ENCODE measurements around the gene GTPBP1. TPM values are rescaled to one million over a fixed set of nuclear protein-coding genes. Genes with fewer than 3 reads are reported as not detected.

The GTPBP1 gene
- total RNA-seq, 1 experiment from 2014 or later: 94.7 TPM

DNA sequence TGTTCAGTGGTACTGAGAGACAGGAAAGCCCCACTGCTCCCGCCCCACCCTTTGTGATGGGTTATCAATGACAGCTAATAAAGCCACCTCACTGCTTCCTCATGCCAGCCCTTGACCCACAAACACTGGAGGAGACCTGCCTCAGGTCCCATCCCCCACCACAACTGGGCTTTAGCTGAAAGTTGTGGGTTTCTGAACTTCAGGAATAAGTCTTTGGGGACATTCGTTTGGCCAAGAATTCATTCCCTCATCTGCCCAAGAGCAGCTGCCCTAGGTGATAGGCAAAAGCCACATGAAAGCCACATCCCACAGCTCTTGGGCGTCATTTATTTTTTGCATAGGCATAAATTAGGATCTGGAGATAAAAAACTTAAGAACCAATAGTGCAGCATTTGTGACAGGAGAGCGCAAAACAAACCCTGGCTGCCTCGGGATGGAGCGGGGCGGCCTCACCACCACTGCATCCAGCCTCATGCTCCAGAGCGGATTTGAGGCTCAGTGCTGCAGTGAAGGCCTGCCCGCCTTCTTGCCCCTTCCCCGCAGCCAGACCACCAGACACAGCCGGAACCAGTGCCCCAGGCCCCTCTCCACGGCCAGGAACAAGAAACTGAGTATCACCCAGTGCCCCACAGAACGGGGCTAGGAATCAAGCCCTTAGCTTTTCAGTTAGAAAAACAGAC is 28.8 kb downstream of the GTPBP1 start:
- no TSS peak for BruUV-seq (replicated peaks)
- peak overlapping the region; percentile 33; the same call in 1 of the 2 replicates for H3K27ac ChIP-seq
- no peak for TF ChIP-seq EZH2 (IDR thresholded peaks at IDR 0.05; ENCODE audit: low read depth)
- TF ChIP-seq, protein P1, sequence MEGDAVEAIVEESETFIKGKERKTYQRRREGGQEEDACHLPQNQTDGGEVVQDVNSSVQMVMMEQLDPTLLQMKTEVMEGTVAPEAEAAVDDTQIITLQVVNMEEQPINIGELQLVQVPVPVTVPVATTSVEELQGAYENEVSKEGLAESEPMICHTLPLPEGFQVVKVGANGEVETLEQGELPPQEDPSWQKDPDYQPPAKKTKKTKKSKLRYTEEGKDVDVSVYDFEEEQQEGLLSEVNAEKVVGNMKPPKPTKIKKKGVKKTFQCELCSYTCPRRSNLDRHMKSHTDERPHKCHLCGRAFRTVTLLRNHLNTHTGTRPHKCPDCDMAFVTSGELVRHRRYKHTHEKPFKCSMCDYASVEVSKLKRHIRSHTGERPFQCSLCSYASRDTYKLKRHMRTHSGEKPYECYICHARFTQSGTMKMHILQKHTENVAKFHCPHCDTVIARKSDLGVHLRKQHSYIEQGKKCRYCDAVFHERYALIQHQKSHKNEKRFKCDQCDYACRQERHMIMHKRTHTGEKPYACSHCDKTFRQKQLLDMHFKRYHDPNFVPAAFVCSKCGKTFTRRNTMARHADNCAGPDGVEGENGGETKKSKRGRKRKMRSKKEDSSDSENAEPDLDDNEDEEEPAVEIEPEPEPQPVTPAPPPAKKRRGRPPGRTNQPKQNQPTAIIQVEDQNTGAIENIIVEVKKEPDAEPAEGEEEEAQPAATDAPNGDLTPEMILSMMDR (conservative IDR thresholded peaks at IDR 0.05): no peak

DNA sequence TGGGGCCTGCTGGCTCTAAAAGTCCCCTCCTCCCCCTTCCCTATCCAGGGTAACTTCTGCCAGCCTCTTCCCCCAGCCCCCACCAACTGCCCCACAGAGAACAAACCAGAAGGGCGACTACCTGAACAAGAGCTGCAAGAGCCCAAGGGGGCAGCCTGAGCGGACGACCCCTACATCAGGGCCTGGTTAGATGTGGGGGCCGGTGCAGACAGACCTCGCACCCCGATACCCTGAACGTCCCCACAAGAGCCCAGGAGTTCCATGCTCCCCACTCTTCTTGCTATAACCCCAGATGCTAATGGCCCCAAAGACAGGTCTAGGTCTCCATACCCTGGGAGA is 29.4 kb downstream of the GTPBP1 start:
- Histone ChIP-seq H2AFZ (no peak overlapping the region), H3K9me3 (ENCODE audit: insufficient read depth, low read depth) (no peaks in the 10 kb centered on the region), H4K20me1 (ENCODE audit: insufficient read depth) (peaks cover 24% of the 10 kb centered on the region), H3K36me3 (ENCODE audit: low read depth) (peaks cover 36% of the 10 kb centered on the region), H3K27me3 (ENCODE audit: insufficient read depth, low read depth) (no peaks in the 10 kb centered on the region), H3K4me2 (no peak overlapping the region), H3K79me2 (ENCODE audit: low read depth) (no peaks in the 10 kb centered on the region), H3K27ac (no peak overlapping the region), H3K9me2 (ENCODE audit: insufficient read depth) (no peaks in the 10 kb centered on the region), H3F3A (ENCODE audit: insufficient read depth, low read depth) (peaks cover 46% of the 10 kb centered on the region), H3K4me3 (no peak overlapping the region), H3K4me1 (replicated peaks; ENCODE audit: insufficient read depth) (peaks cover 7% of the 10 kb centered on the region; the same call in 1 of the 2 replicates)
- ChIA-PET POLR2A (ENCODE audit: unreplicated experiment) (no interaction called here), CTCF (interaction anchor here (0.9 to 1.6 kb wide), 3 partner anchors 10 to 34 kb away, joined by 4 to 8 read pairs (median 5); no protein-coding TSS in a partner anchor)
- no peak for DNase-seq
- intact Hi-C loops (cut with micrococcal nuclease; ENCODE audit: unreplicated experiment): no loop called here
- no peak for TF ChIP-seq EZH2 (IDR thresholded peaks at IDR 0.05; ENCODE audit: low read depth)
- TF ChIP-seq, protein P1 (conservative IDR thresholded peaks at IDR 0.05): no peak
- no TSS peak for BruUV-seq (replicated peaks)

More for the DNA sequence above, 28.8 kb downstream of the GTPBP1 start:
- H3K4me2 ChIP-seq: no peak overlapping the region
- intact Hi-C loops (cut with micrococcal nuclease; ENCODE audit: unreplicated experiment): no loop called here
- no peaks in the 10 kb centered on the region for H3K9me2 ChIP-seq (ENCODE audit: insufficient read depth)
- H3K4me1 ChIP-seq (replicated peaks; ENCODE audit: insufficient read depth): peaks cover 7% of the 10 kb centered on the region; the same call in 1 of the 2 replicates
- H3K9me3 ChIP-seq (ENCODE audit: insufficient read depth, low read depth): no peaks in the 10 kb centered on the region
- DNase-seq: no peak
- H3K27me3 ChIP-seq (ENCODE audit: insufficient read depth, low read depth): no peaks in the 10 kb centered on the region
- peaks cover 46% of the 10 kb centered on the region for H3F3A ChIP-seq (ENCODE audit: insufficient read depth, low read depth)
- H3K36me3 ChIP-seq (ENCODE audit: low read depth): peaks cover 40% of the 10 kb centered on the region
- no peaks in the 10 kb centered on the region for H3K79me2 ChIP-seq (ENCODE audit: low read depth)
- ChIA-PET CTCF (interaction anchor here (0.5 to 2.3 kb wide), 5 partner anchors 9 to 60 kb away, joined by 3 to 10 read pairs (median 8); no protein-coding TSS in a partner anchor), POLR2A (ENCODE audit: unreplicated experiment) (interaction anchor here (0.6 to 0.7 kb wide), 2 partner anchors 400 to 707 kb away, joined by 3 to 4 read pairs; no protein-coding TSS in a partner anchor)
- H2AFZ ChIP-seq: no peak overlapping the region
- peaks cover 24% of the 10 kb centered on the region for H4K20me1 ChIP-seq (ENCODE audit: insufficient read depth)
- no peak overlapping the region for H3K4me3 ChIP-seq

DNA sequence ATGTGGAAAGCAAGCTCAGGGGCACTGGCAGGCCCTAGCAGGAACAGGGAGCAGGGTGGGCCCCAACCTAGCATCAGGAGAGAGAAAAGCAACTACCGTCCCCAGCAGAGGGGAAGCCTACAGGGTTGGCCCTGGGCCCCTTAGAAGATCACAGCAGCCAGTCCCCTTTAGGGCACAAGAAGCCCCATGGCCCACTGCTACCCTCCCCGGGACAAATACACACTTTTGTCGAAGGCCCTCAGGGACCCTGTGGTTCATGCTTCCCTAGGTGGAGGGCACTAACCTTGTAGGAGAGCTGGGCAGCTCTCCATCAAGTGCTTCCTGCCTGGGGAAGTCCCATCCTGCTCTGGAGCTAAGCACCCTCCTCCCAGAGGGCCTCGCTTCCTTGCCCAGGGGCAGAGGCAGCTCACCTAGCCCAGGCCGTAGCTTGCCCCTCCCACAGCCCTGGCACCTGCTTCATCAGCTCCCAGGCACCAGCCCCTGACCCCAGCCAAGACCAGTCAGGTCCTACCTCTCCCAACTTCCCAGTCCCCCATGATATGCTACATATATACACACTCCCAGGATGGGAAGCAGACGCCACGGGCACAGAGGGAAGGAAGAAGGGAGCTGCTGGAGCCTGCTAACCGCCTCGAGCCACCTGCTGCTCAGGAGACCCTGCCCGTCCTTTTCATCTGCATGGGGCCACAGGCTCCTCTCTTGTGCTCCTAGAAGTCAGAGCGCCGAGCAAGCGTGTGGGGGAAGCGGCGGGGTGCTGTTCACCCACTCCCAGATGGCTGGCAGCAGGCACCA is 29.9 kb downstream of the GTPBP1 start:
- Histone ChIP-seq H3K9me2 (ENCODE audit: insufficient read depth) (no peaks in the 10 kb centered on the region), H3K27me3 (ENCODE audit: insufficient read depth, low read depth) (no peaks in the 10 kb centered on the region), H4K20me1 (ENCODE audit: insufficient read depth) (peaks cover 24% of the 10 kb centered on the region), H3K79me2 (ENCODE audit: low read depth) (no peaks in the 10 kb centered on the region), H3K36me3 (ENCODE audit: low read depth) (peaks cover 36% of the 10 kb centered on the region), H3K4me1 (replicated peaks; ENCODE audit: insufficient read depth) (peaks cover 7% of the 10 kb centered on the region; the same call in 1 of the 2 replicates), H3K4me2 (no peak overlapping the region), H3K9me3 (ENCODE audit: insufficient read depth, low read depth) (no peaks in the 10 kb centered on the region), H3F3A (ENCODE audit: insufficient read depth, low read depth) (peaks cover 46% of the 10 kb centered on the region), H3K27ac (no peak overlapping the region), H3K4me3 (no peak overlapping the region), H2AFZ (no peak overlapping the region)
- intact Hi-C loops (cut with micrococcal nuclease; ENCODE audit: unreplicated experiment): no loop called here
- no peak for DNase-seq
- no peak for TF ChIP-seq EZH2 (IDR thresholded peaks at IDR 0.05; ENCODE audit: low read depth)
- TF ChIP-seq, protein P1 (conservative IDR thresholded peaks at IDR 0.05): no peak
- TSS peak; percentile 13 for BruUV-seq (replicated peaks)
- ChIA-PET POLR2A (ENCODE audit: unreplicated experiment) (interaction anchor here (0.6 kb wide), 1 partner anchor 118 kb away, joined by 4 read pairs; no protein-coding TSS in a partner anchor), CTCF (interaction anchor here (0.7 to 1.6 kb wide), 4 partner anchors 11 to 684 kb away, joined by 3 to 8 read pairs (median 4); no protein-coding TSS in a partner anchor)

Measured in PC-9 (cell line).